ENCODE data around the gene MX2. TPM values are rescaled to one million over a fixed set of nuclear protein-coding genes. Genes with fewer than 3 reads are reported as not detected.
A peak's percentile ranks its signal among the peaks of the same experiment; 100 is the strongest.

Gene MX2
- total RNA-seq, 2 experiments from 2014 or later: 103 to 106 TPM

GRCh38 chr21:41435706-41436105 lies 73.9 kb downstream of the MX2 start:
- peak overlapping the region; percentile 8 for H3K27ac Mint-ChIP-seq
- no peaks in the 10 kb centered on the region for H3K27me3 Mint-ChIP-seq
- DNase-seq: no peak
- POLR2A ChIA-PET: interaction anchor here (0.6 to 1.2 kb wide), 2 partner anchors 9 to 74 kb away, joined by 3 to 8 read pairs; partner anchors contain the start of genes MX1 and MX2
- no peak overlapping the region for H3K4me3 Mint-ChIP-seq
- no peaks in the 10 kb centered on the region for H3K9me3 Mint-ChIP-seq
- ATAC-seq (ENCODE audit: low read depth): no peak
- peaks cover 76% of the 10 kb centered on the region for H3K36me3 Mint-ChIP-seq
- H3K4me1 Mint-ChIP-seq: peaks cover 73% of the 10 kb centered on the region

- POLR2A ChIA-PET: interaction anchor here (0.9 to 3.9 kb wide), 5 partner anchors 8 to 154 kb away, joined by 4 to 19 read pairs (median 11); partner anchors contain the start of genes MX1 and MX2
- H3K27me3 Mint-ChIP-seq: no peaks in the 10 kb centered on the region
- H3K36me3 Mint-ChIP-seq: peaks cover 72% of the 10 kb centered on the region
- no peak overlapping the region for H3K4me3 Mint-ChIP-seq
- peak; percentile 20 for ATAC-seq (ENCODE audit: low read depth)
- H3K4me1 Mint-ChIP-seq: peaks cover 71% of the 10 kb centered on the region
- H3K27ac Mint-ChIP-seq: peak overlapping the region; percentile 63
- no peak for DNase-seq
- no peaks in the 10 kb centered on the region for H3K9me3 Mint-ChIP-seq
Observed at GRCh38 chr21:41437729-41438128, 75.9 kb downstream of the MX2 start.

GRCh38 chr21:41438425-41439113 lies 76.7 kb downstream of the MX2 start:
- peaks cover 71% of the 10 kb centered on the region for H3K36me3 Mint-ChIP-seq
- DNase-seq: no peak
- no peak overlapping the region for H3K4me3 Mint-ChIP-seq
- no peak for ATAC-seq (ENCODE audit: low read depth)
- peaks cover 69% of the 10 kb centered on the region for H3K4me1 Mint-ChIP-seq
- H3K27me3 Mint-ChIP-seq: no peaks in the 10 kb centered on the region
- POLR2A ChIA-PET: interaction anchor here (1.6 to 3.9 kb wide), 3 partner anchors 9 to 17 kb away, joined by 11 to 19 read pairs (median 15); partner anchors contain the start of gene MX1
- H3K27ac Mint-ChIP-seq: peak overlapping the region; percentile 27
- no peaks in the 10 kb centered on the region for H3K9me3 Mint-ChIP-seq

GRCh38 chr21:41439248-41439647 lies 77.4 kb downstream of the MX2 start:
- POLR2A ChIA-PET: interaction anchor here (0.7 to 3.9 kb wide), 7 partner anchors 10 to 156 kb away, joined by 3 to 19 read pairs (median 4); partner anchors contain the start of genes MX1 and MX2
- peaks cover 70% of the 10 kb centered on the region for H3K36me3 Mint-ChIP-seq
- peaks cover 66% of the 10 kb centered on the region for H3K4me1 Mint-ChIP-seq
- no peaks in the 10 kb centered on the region for H3K9me3 Mint-ChIP-seq
- H3K27ac Mint-ChIP-seq: no peak overlapping the region
- H3K4me3 Mint-ChIP-seq: no peak overlapping the region
- DNase-seq: no peak
- H3K27me3 Mint-ChIP-seq: no peaks in the 10 kb centered on the region
- no peak for ATAC-seq (ENCODE audit: low read depth)

- Mint-ChIP-seq H3K9me3 (no peaks in the 10 kb centered on the region), H3K4me1 (peaks cover 54% of the 10 kb centered on the region), H3K4me3 (no peak overlapping the region), H3K27ac (no peak overlapping the region), H3K27me3 (no peaks in the 10 kb centered on the region), H3K36me3 (peaks cover 70% of the 10 kb centered on the region)
- POLR2A ChIA-PET: interaction anchor here (1.0 kb wide), 1 partner anchor 14 kb away, joined by 3 read pairs; no protein-coding TSS in a partner anchor
- ATAC-seq (ENCODE audit: low read depth): no peak
- no peak for DNase-seq
Observed at GRCh38 chr21:41441546-41441945, 79.7 kb downstream of the MX2 start.

- Mint-ChIP-seq H3K27me3 (no peaks in the 10 kb centered on the region), H3K36me3 (peaks cover 74% of the 10 kb centered on the region), H3K9me3 (no peaks in the 10 kb centered on the region), H3K4me3 (no peak overlapping the region), H3K27ac (peak overlapping the region; percentile 40), H3K4me1 (peaks cover 49% of the 10 kb centered on the region)
- no peak for DNase-seq
- no peak for ATAC-seq (ENCODE audit: low read depth)
- POLR2A ChIA-PET: interaction anchor here (0.9 to 1.3 kb wide), 3 partner anchors 12 to 159 kb away, joined by 3 to 5 read pairs (median 5); no protein-coding TSS in a partner anchor
Observed at GRCh38 chr21:41442481-41443186, 80.8 kb downstream of the MX2 start.

GRCh38 chr21:41443562-41443961 lies 81.7 kb downstream of the MX2 start:
- DNase-seq: no peak
- ATAC-seq (ENCODE audit: low read depth): no peak
- Mint-ChIP-seq H3K4me3 (no peak overlapping the region), H3K36me3 (peaks cover 67% of the 10 kb centered on the region), H3K27me3 (no peaks in the 10 kb centered on the region), H3K27ac (no peak overlapping the region), H3K9me3 (no peaks in the 10 kb centered on the region), H3K4me1 (peaks cover 42% of the 10 kb centered on the region)
- POLR2A ChIA-PET: interaction anchor here (0.7 to 1.3 kb wide), 7 partner anchors 10 to 160 kb away, joined by 3 to 7 read pairs (median 3); no protein-coding TSS in a partner anchor

- DNase-seq (no peak), ATAC-seq (ENCODE audit: low read depth) (no peak)
- Mint-ChIP-seq H3K27me3 (no peaks in the 10 kb centered on the region), H3K27ac (peak overlapping the region; percentile 27), H3K36me3 (peaks cover 68% of the 10 kb centered on the region), H3K4me3 (no peak overlapping the region), H3K9me3 (no peaks in the 10 kb centered on the region), H3K4me1 (peaks cover 39% of the 10 kb centered on the region)
- POLR2A ChIA-PET: interaction anchor here (0.6 to 1.5 kb wide), 3 partner anchors 19 to 627 kb away, joined by 3 to 7 read pairs (median 4); partner anchors contain the start of gene MX1
Observed at GRCh38 chr21:41444703-41445464, 83.1 kb downstream of the MX2 start.

GRCh38 chr21:41445465-41445862 lies 83.6 kb downstream of the MX2 start:
- peak overlapping the region; percentile 27 for H3K27ac Mint-ChIP-seq
- H3K4me1 Mint-ChIP-seq: peaks cover 33% of the 10 kb centered on the region
- no peaks in the 10 kb centered on the region for H3K9me3 Mint-ChIP-seq
- POLR2A ChIA-PET: interaction anchor here (0.6 to 1.5 kb wide), 2 partner anchors 20 to 627 kb away, joined by 4 to 7 read pairs; partner anchors contain the start of gene MX1
- H3K4me3 Mint-ChIP-seq: no peak overlapping the region
- H3K36me3 Mint-ChIP-seq: peaks cover 64% of the 10 kb centered on the region
- no peak for DNase-seq
- ATAC-seq (ENCODE audit: low read depth): no peak
- H3K27me3 Mint-ChIP-seq: no peaks in the 10 kb centered on the region

GRCh38 chr21:41446586-41446985 lies 84.8 kb downstream of the MX2 start:
- DNase-seq: no peak
- H3K9me3 Mint-ChIP-seq: no peaks in the 10 kb centered on the region
- H3K36me3 Mint-ChIP-seq: peaks cover 63% of the 10 kb centered on the region
- no peak overlapping the region for H3K4me3 Mint-ChIP-seq
- H3K27ac Mint-ChIP-seq: no peak overlapping the region
- peaks cover 30% of the 10 kb centered on the region for H3K4me1 Mint-ChIP-seq
- POLR2A ChIA-PET: interaction anchor here (0.6 to 1.0 kb wide), 3 partner anchors 15 to 85 kb away, joined by 3 read pairs; partner anchors contain the start of gene MX2
- ATAC-seq (ENCODE audit: low read depth): no peak
- H3K27me3 Mint-ChIP-seq: no peaks in the 10 kb centered on the region

GRCh38 chr21:41447356-41447755 lies 85.5 kb downstream of the MX2 start:
- DNase-seq (no peak), ATAC-seq (ENCODE audit: low read depth) (no peak)
- Mint-ChIP-seq H3K27me3 (no peaks in the 10 kb centered on the region), H3K4me1 (peaks cover 30% of the 10 kb centered on the region), H3K27ac (peak overlapping the region; percentile 56), H3K36me3 (peaks cover 63% of the 10 kb centered on the region), H3K4me3 (no peak overlapping the region), H3K9me3 (no peaks in the 10 kb centered on the region)
- POLR2A ChIA-PET: no interaction called here

- Mint-ChIP-seq H3K36me3 (peaks cover 62% of the 10 kb centered on the region), H3K27ac (peak overlapping the region; percentile 48), H3K4me1 (peaks cover 29% of the 10 kb centered on the region), H3K4me3 (no peak overlapping the region), H3K9me3 (no peaks in the 10 kb centered on the region), H3K27me3 (no peaks in the 10 kb centered on the region)
- DNase-seq (no peak), ATAC-seq (ENCODE audit: low read depth) (no peak)
- POLR2A ChIA-PET: interaction anchor here (0.7 to 1.6 kb wide), 5 partner anchors 10 to 24 kb away, joined by 3 to 5 read pairs (median 3); partner anchors contain the start of gene MX1
Observed at GRCh38 chr21:41449613-41450012, 87.8 kb downstream of the MX2 start.

Data from activated naive CD8-positive, alpha-beta T cell treated with anti-CD3 and anti-CD28 coated beads, Interleukin-2, amount 10 ng/mL, durations not matched to agents 7 days and 5 days (primary cell).